IPS-15b (cell line): Measurements from ENCODE around the gene INTS15.

Source experiments
- H3K27me3 ChIP-seq: one replicate; pipeline ENCODE4 v1.6.1; 2013; ENCODE audit warnings: low read length; ENCODE audit not compliant: control insufficient read depth, insufficient read depth
- H3K36me3 ChIP-seq: one replicate; pipeline ENCODE4 v1.6.1; 2013; ENCODE audit warnings: low read length; ENCODE audit not compliant: control insufficient read depth, insufficient read depth
- H3K4me1 ChIP-seq: one replicate; pipeline ENCODE4 v1.6.1; 2013; ENCODE audit warnings: mild to moderate bottlenecking, low read length; ENCODE audit not compliant: control insufficient read depth, insufficient read depth
- H3K4me3 ChIP-seq: one replicate; pipeline ENCODE4 v1.5.1; 2013; ENCODE audit warnings: low read depth, low read length
- H3K9ac ChIP-seq: one replicate; pipeline ENCODE4 v1.6.1; 2013; ENCODE audit warnings: low read depth, mild to moderate bottlenecking, low read length
- H3K9me3 ChIP-seq: one replicate; pipeline ENCODE4 v1.6.1; 2013; ENCODE audit warnings: mild to moderate bottlenecking, low read length; ENCODE audit not compliant: control insufficient read depth, insufficient read depth

INTS15 gene

GRCh38 chr7:6650521-6651011 lies 60.7 kb downstream of the INTS15 start:
- Histone ChIP-seq H3K9ac (no peak overlapping the region), H3K27me3 (no peaks in the 10 kb centered on the region), H3K9me3 (no peaks in the 10 kb centered on the region), H3K36me3 (peaks cover 13% of the 10 kb centered on the region), H3K4me3 (no peak overlapping the region), H3K4me1 (no peaks in the 10 kb centered on the region)

DNA sequence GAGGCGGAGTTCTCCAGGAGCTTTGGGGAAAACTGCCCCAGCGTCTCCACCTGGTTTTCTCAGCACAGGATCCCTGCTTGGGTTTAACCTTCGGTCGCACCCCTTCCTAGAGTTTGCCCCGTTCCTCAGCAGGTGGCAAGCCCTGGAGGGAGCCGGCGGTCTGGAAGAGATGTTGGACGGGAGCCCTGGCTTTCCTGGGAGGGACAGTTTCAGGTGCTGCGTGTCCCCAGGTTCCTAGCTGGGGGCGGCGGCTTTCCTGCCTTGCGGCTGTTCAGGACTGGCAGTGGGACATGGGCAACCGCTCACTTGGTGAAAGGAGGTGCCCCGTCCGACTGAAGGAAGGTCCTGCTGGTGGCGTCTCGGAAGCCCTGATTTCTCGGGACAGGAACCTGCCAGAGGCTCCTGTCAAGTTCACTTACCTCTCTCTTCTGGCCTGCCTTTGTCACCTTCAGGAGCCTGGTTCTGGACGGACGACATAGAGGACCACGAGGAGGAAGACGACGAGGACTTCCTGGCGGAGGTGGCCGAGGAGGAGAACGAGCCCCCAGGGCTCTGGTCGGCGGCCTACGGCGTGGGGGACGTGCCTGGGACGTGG lies 62.1 kb downstream of the INTS15 start:
- H3K27me3 ChIP-seq = no peaks in the 10 kb centered on the region
- no peaks in the 10 kb centered on the region for H3K9me3 ChIP-seq
- H3K36me3 ChIP-seq = peaks cover 13% of the 10 kb centered on the region

GRCh38 chr7:6652446-6653011 lies 62.7 kb downstream of the INTS15 start:
- Histone ChIP-seq H3K4me3 (no peak overlapping the region), H3K9ac (no peak overlapping the region), H3K27me3 (no peaks in the 10 kb centered on the region), H3K4me1 (no peaks in the 10 kb centered on the region), H3K9me3 (no peaks in the 10 kb centered on the region), H3K36me3 (peaks cover 13% of the 10 kb centered on the region)

More for the DNA sequence above, 62.1 kb downstream of the INTS15 start:
- Histone ChIP-seq H3K9ac (no peak overlapping the region), H3K4me1 (no peaks in the 10 kb centered on the region), H3K4me3 (no peak overlapping the region)

GRCh38 chr7:6653071-6654003 lies 63.5 kb downstream of the INTS15 start:
- no peaks in the 10 kb centered on the region for H3K27me3 ChIP-seq
- H3K4me3 ChIP-seq = no peak overlapping the region
- no peaks in the 10 kb centered on the region for H3K4me1 ChIP-seq
- peaks cover 9% of the 10 kb centered on the region for H3K36me3 ChIP-seq
- H3K9me3 ChIP-seq = no peaks in the 10 kb centered on the region
- H3K9ac ChIP-seq = no peak overlapping the region

- Histone ChIP-seq H3K4me1 (no peaks in the 10 kb centered on the region), H3K9ac (no peak overlapping the region), H3K9me3 (no peaks in the 10 kb centered on the region), H3K4me3 (no peak overlapping the region), H3K36me3 (peaks cover 9% of the 10 kb centered on the region), H3K27me3 (no peaks in the 10 kb centered on the region)
Observed at GRCh38 chr7:6654113-6654841, 64.5 kb downstream of the INTS15 start.

GRCh38 chr7:6654842-6655610 lies 65.2 kb downstream of the INTS15 start:
- no peaks in the 10 kb centered on the region for H3K9me3 ChIP-seq
- H3K4me3 ChIP-seq = no peak overlapping the region
- H3K4me1 ChIP-seq = no peaks in the 10 kb centered on the region
- no peak overlapping the region for H3K9ac ChIP-seq
- peaks cover 9% of the 10 kb centered on the region for H3K36me3 ChIP-seq
- H3K27me3 ChIP-seq = no peaks in the 10 kb centered on the region

DNA sequence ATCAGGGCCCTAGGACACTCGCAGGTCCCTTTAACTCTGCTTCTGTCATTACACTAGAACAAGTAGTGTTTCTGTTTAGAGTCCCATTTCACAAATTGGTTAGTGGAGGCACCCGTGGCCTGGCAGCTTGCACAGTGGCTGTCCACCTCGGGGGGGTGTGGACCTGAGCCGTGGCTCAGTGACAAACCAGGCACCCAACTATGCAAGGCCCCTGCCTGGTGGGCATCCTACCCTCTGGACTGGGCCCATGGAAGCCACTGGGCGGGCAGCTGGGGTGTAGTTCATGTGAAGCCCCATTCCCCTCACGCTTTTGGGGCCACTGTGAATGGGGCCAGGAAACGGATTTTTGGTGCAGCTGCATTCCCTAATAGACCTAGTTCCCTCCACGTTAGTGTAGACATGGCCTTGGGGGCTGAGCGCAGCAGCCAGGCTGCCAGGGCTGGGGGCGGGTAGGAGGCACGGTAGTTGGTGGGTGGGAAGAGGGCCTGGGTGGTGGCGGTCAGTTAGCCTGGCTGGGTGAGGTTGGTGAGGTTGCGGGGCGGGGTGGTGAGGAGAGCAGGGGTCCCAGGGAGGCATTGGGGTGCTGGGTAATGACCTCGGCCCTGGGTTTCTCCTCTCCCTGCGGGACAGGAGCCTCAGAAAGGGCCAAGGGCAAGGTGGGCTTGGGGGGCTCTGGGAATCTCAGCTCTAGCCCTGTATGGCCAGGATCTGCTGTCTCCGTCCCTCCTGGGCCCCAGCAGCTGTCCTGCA lies 66.0 kb downstream of the INTS15 start:
- H3K27me3 ChIP-seq = no peaks in the 10 kb centered on the region
- no peak overlapping the region for H3K9ac ChIP-seq
- H3K36me3 ChIP-seq = peaks cover 9% of the 10 kb centered on the region
- H3K9me3 ChIP-seq = no peaks in the 10 kb centered on the region
- H3K4me3 ChIP-seq = no peak overlapping the region
- no peaks in the 10 kb centered on the region for H3K4me1 ChIP-seq

DNA sequence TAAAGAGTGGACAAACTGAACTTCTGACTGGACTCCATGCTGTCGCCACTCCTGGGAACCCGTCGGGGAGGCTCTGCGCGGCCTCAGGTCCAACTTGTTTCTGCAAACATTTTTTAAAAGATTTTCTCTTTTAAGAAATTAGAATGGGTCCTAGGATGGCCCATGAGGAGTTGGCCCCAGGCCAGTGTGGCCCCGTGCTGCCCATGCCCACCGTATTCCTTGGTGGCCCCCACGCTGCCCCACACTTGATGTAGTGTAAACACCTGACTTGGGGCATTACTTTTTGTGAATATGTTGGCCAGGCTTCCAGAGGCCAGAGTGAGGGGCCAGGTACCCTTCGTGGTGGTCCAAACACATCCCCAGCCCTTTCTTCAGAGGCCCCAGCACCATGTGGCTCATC lies 66.6 kb downstream of the INTS15 start:
- Histone ChIP-seq H3K4me1 (no peaks in the 10 kb centered on the region), H3K36me3 (peaks cover 9% of the 10 kb centered on the region), H3K9me3 (no peaks in the 10 kb centered on the region), H3K9ac (no peak overlapping the region), H3K4me3 (no peak overlapping the region), H3K27me3 (no peaks in the 10 kb centered on the region)
